H54 (cell line): ENCODE results near the gene CNN3.

Experiments
- DNase-seq: peaks from one replicate; pipeline ENCODE4 v3.0.0; 2011; ENCODE audit warnings: low spot score, mixed read lengths; ENCODE audit not compliant: insufficient read length
- FAIRE-seq: peaks from 3 replicates; lab custom pipeline; 2011; peaks lifted over from hg19 to GRCh38; lab: Jason Lieb, UNC
- POLR2A ChIP-seq: IDR thresholded peaks from 2 replicates; pipeline ENCODE4 v1.6.1; 2011; ENCODE audit warnings: low read depth, mild to moderate bottlenecking, low read length

The CNN3 gene

GRCh38 chr1:94940738-94941137, 13.8 kb upstream of the CNN3 start:
- FAIRE-seq = no peak
- DNase-seq = no peak
- TF ChIP-seq POLR2A = no peak

DNA sequence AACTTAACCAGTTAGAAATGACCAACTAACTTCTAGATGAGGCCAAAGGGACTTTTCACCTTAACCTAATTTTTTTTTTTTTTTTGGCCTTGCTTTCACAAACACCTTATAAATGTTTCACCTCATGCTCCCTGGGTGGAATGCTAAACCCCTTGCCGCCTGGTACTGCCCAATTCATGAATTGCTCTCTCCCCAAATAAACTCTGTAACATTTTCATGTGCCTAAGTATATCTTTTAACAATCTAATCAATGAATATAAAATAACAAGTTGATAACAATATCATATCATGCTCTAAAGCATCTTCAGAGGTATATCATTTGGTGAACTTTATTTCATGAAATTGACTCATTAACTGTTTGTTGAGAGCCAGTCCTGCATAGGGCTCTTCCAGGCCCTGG, 10.9 kb upstream of the CNN3 start:
- DNase-seq (no peak), FAIRE-seq (no peak)
- no peak for TF ChIP-seq POLR2A

GRCh38 chr1:94936861-94937620, 10.1 kb upstream of the CNN3 start:
- DNase-seq (no peak), FAIRE-seq (peak; percentile 45)
- TF ChIP-seq POLR2A = no peak

DNA sequence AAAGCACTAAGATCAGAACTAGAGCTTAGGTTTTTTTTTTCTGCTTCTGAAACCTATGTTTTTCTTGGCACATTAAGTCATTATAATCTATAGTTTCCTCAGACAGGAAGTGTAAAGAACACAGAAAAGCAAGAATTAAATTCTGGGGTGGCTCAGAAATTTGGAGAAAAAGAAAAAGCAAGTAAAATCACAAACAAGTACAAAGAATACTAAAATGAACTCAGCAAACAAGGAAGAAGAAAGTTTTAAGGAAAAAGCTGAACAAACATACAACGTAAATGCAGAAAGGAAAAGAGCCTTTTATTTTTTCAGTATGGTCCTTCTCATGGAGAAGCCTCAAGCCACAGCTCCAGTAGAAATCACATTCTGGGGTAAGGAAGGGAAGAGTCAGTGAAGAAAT, 8.6 kb upstream of the CNN3 start:
- DNase-seq = no peak
- TF ChIP-seq POLR2A = no peak
- no peak for FAIRE-seq

GRCh38 chr1:94935034-94935433, 8.1 kb upstream of the CNN3 start:
- DNase-seq (no peak), FAIRE-seq (no peak)
- TF ChIP-seq POLR2A = no peak

- DNase-seq = no peak
- no peak for TF ChIP-seq POLR2A
- no peak for FAIRE-seq
Measured at GRCh38 chr1:94934551-94934950, 7.6 kb upstream of the CNN3 start.

DNA sequence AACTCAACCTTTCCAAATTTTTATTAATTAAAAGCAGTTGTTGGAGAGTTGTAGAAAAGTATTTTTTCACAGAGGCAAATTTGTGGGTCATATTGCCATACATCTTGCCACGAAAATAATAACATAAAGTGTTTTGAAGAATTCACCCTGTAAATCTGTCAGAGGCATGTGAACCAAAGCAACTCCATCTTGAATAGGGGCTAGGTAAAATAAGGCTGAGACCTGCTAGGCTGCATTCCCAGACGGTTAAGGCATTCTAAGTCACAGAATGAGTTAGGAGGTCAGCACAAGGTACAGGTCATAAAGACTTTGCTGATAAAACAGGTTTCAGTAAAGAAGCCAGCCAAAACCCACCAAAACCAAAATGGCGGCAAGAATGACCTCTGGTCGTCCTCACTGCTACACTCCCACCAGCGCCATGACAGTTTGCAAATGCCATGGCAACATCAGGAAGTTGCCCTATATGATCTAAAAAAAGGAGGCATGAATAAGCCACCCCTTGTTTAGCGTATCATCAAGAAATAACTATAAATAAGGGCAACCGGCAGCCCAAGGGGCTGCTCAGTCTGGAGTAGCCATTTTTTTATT, 4.4 kb upstream of the CNN3 start:
- DNase-seq = no peak
- TF ChIP-seq POLR2A = no peak
- FAIRE-seq = no peak

GRCh38 chr1:94929351-94930217, 2.7 kb upstream of the CNN3 start:
- no peak for TF ChIP-seq POLR2A

DNA sequence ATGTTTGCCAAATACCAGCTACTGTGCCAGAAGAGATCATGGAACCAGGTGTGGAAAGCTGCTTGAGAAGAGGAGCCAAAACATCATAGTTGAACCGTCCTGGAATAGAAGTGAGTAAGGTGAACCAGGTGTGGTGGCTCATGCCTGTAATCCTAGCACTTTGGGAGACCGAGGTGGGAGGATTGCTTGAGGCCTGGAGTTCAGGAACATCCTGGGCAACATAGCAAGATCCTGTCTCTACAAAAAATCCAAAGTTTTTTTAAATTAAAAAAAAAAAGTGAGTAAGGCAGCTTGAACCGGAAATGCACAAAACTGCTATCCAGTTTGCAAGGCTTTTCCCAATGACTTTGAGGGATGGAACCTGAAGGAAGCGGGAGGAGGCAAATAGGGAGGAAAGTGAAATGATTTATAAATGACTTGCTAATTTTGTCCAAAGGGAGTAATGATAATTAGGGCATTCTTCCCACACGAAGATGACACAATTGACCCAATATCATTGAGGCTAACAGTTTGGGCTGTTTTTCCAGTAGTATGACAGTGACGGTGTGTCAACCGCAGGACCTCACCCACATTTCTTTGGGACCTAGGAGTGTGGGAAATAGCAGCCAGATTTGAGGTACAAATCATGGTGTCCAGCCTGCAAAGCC, 1.5 kb upstream of the CNN3 start:
- DNase-seq = no peak
- no peak for TF ChIP-seq POLR2A
- FAIRE-seq = no peak

More at GRCh38 chr1:94929351-94930217, 2.7 kb upstream of the CNN3 start:
- DNase-seq (no peak), FAIRE-seq (no peak)

DNA sequence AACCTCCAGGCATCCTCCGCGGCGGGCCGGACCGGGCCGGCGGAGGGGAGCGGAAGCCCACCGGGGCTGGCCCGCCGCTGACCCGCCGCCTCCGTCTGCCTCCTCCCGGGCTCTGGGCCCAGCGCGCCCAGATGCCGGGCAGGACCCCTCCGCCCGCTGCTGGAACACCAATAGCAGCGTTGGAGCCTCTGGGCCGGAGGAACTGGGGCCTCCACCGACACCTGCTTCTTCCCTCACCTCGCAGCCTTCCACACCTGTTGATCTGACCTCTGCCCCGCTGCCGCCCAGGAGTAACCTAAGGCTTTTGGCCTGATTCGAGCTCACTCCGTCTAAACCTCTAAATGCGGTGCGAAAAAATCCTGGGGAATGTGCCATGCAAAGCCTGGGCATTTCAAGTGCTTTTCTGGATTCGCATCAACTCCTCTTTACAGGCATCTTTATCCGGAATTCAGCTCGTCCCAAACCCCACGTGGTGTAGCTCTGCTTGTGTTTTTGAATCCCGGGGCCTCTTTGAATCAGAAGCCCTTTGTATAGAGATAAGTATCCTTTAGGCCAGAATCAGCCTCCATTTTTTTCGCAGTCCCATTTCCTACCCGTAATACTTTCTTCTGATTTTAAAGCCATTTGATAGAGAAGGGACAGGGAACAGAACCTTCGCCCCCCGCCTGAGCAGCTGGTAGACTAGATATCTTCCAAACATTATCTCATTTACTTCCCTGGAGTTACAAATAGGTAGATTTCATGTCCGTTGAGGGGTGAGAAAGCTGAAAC, 680 bp upstream of the CNN3 start:
- no peak for FAIRE-seq
- no peak for DNase-seq
- TF ChIP-seq POLR2A = no peak

DNA sequence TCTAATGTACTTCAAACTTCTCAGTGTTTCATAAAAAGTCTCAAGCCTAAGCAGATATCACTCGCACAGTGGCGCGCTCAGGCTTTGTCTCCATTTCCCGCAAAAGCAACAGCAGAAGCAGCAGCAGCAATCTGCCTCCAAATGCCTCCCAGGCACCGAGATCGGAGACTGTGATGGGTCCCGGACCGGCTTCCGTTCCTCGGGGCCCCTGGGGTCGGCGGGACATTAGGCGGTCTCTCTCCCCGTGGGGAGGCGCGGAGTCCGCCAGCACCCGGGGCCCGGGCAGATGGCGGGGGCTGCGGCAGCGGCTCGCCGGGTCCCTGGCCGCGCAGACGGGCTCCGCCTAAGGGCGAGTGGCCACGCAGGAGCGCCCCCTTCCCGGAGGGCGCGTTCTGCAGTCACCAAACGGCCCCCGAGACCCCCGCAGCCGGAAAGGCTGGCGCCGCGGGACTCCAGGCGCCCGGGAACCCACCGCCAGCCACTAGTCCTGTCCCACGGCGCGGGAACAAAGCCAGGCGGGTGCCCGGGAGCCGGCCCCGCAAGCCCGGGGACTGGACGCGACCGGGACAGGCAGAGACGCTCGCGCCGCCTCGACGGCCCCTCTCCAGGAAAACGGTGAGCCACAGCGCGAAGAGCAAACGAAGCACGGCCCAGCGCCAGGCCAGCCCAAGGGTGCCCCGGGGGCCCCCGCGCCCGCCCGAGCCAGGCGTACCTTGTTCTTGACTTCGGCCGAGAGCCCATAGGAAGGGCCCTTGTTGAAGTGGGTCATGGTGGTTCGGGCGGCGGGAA, 590 bp downstream of the CNN3 start:
- FAIRE-seq (no peak), DNase-seq (no peak)
- no peak for TF ChIP-seq POLR2A

- DNase-seq (peak; percentile 69), FAIRE-seq (peak; percentile 78)
- peak; percentile 56 for TF ChIP-seq POLR2A
Measured at GRCh38 chr1:94925561-94926125, 1.3 kb downstream of the CNN3 start.

DNA sequence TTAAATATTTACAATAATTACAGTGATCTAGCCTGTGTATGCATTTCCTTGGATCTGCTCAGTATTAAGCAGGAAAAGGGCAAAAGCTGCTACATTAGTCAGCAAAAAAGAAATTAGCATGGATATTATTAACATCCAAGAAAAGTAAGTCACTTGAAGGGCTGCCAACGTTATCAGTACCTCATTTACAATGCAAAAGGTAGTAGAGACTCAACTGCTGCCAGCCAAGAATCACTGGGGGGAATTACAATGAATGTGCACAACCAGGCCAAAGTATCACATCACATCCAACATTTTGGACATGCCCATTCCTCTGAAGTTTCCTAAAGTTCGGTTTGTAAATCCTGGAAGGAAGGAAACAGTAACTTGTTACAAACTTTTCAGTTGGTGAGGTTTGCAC, 1.9 kb downstream of the CNN3 start:
- DNase-seq (no peak), FAIRE-seq (no peak)
- no peak for TF ChIP-seq POLR2A
